ACHN (cell line): ENCODE measurements around the gene COL6A1.

Experiments
- DNase-seq: peaks from one replicate; pipeline ENCODE4 v3.0.0-alpha.2; 2015
- in situ Hi-C: cut with HindIII; loops from 2 replicates; pipeline ENCODE4 v1.10.0; 2017; ENCODE audit warnings: low sequenced_read_pairs, low pct_ligation_motif_present, low pct_unique_long_range_greater_than_20kb

The COL6A1 gene

GRCh38 chr21:46009951-46010705 is 28.6 kb downstream of the COL6A1 start:
- in situ Hi-C loops = no loop called here
- no peak for DNase-seq

- DNase-seq = no peak
- in situ Hi-C loops = no loop called here
Measured at GRCh38 chr21:46011267-46011967, 29.8 kb downstream of the COL6A1 start.

GRCh38 chr21:46012154-46012553 is 30.6 kb downstream of the COL6A1 start:
- in situ Hi-C loops = no loop called here
- no peak for DNase-seq

GRCh38 chr21:46014828-46015227 is 33.3 kb downstream of the COL6A1 start:
- DNase-seq = no peak
- in situ Hi-C loops = no loop called here

GRCh38 chr21:46017148-46017547 is 35.6 kb downstream of the COL6A1 start:
- DNase-seq = no peak
- in situ Hi-C loops = no loop called here

GRCh38 chr21:46017695-46018094 is 36.1 kb downstream of the COL6A1 start:
- no peak for DNase-seq
- in situ Hi-C loops = no loop called here

- DNase-seq = no peak
- in situ Hi-C loops = no loop called here
Measured at GRCh38 chr21:46018615-46019014, 37.0 kb downstream of the COL6A1 start.

- in situ Hi-C loops = no loop called here
- no peak for DNase-seq
Measured at GRCh38 chr21:46020581-46020980, 39.0 kb downstream of the COL6A1 start.

GRCh38 chr21:46021398-46021797 is 39.8 kb downstream of the COL6A1 start:
- no peak for DNase-seq
- in situ Hi-C loops = no loop called here

- in situ Hi-C loops = no loop called here
- DNase-seq = no peak
Measured at GRCh38 chr21:46021978-46022544, 40.5 kb downstream of the COL6A1 start.

- no peak for DNase-seq
- in situ Hi-C loops = no loop called here
Measured at GRCh38 chr21:46022551-46023525, 41.3 kb downstream of the COL6A1 start.

- in situ Hi-C loops = no loop called here
- DNase-seq = no peak
Measured at GRCh38 chr21:46023555-46023954, 42.0 kb downstream of the COL6A1 start.

GRCh38 chr21:46024141-46024540 is 42.6 kb downstream of the COL6A1 start:
- in situ Hi-C loops = no loop called here
- DNase-seq = no peak

GRCh38 chr21:46025113-46025770 is 43.7 kb downstream of the COL6A1 start:
- DNase-seq = no peak
- in situ Hi-C loops = no loop called here

GRCh38 chr21:46027851-46028493 is 46.4 kb downstream of the COL6A1 start:
- no peak for DNase-seq
- in situ Hi-C loops = no loop called here

- DNase-seq = no peak
- in situ Hi-C loops = no loop called here
Measured at GRCh38 chr21:46028573-46029091, 47.1 kb downstream of the COL6A1 start.

- no peak for DNase-seq
- in situ Hi-C loops = no loop called here
Measured at GRCh38 chr21:46029186-46029924, 47.8 kb downstream of the COL6A1 start.
